Posterior cingulate gyrus (tissue), 11 donors: ENCODE data around the gene FN1.
"Not testable (repeated sequence)": the region's sequence is repeated elsewhere in the genome, so short reads cannot be mapped to it uniquely, and the experiment has no call there.

Source experiments
- DNase-seq, 10 donors: peaks; one replicate each; pipeline versions ENCODE4 v3.0.0 to v3.0.0-alpha.2; 2020 to 2021; ENCODE audit warnings: mixed read lengths in 3 of 10
- intact Hi-C: fragments of 100-400 bp; cut with DNase I; formaldehyde crosslinking; loops from one replicate; pipeline ENCODE4 v1.15.1; 2023

The FN1 gene

GRCh38 chr2:215357660-215358059, 78.2 kb downstream of the FN1 start:
- intact Hi-C loops, result no loop called here
- DNase-seq, result no peak

DNA sequence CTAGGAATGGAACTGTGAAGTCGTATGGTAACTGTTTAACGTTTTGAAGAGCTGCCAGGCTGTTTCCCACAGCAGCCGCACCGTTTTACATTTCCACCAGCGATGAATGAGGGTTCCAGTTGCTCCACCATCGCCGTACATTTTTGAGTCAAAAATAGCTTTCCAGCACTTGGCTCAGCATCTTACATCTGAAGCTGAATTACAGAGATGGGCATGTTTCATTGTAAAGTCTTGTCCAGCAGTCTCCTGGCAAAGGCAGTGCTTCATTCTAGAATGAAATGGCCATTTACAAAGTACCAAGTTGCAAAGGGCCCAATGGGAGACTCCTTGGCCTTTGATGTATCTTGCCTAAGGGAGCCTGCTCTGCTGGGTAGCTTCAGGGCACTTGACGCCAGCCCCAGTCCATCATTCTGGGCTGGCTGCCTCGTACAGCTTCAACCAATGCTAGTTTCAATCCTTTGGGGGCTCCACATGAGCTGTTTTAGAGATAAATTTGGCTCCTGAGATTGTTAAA, 78.9 kb downstream of the FN1 start:
- peak in 1 of 10 donors; percentile 81 for DNase-seq
- intact Hi-C loops, result no loop called here

- intact Hi-C loops, result no loop called here
- DNase-seq, result no peak
Observed at GRCh38 chr2:215356334-215356947, 79.4 kb downstream of the FN1 start.

DNA sequence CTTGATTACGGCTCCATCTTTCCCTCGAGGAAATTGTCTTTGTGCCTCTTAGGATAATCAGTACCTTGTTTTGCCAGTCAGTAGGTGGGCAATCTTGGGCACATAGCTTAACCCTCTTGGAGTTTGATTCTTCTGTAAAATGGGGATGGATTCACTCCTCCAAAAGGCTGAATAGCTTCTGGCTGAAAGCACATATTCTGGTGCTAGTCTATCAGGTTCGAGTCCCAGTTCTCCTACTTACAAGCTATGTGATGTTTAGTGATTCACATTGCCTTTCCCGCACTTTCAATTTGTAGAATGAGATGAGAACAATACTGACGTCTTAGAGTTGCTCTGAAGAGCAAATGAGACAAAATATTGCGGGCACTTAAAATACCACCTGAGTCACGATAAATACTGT, 80.1 kb downstream of the FN1 start:
- intact Hi-C loops, result no loop called here
- no peak for DNase-seq

DNA sequence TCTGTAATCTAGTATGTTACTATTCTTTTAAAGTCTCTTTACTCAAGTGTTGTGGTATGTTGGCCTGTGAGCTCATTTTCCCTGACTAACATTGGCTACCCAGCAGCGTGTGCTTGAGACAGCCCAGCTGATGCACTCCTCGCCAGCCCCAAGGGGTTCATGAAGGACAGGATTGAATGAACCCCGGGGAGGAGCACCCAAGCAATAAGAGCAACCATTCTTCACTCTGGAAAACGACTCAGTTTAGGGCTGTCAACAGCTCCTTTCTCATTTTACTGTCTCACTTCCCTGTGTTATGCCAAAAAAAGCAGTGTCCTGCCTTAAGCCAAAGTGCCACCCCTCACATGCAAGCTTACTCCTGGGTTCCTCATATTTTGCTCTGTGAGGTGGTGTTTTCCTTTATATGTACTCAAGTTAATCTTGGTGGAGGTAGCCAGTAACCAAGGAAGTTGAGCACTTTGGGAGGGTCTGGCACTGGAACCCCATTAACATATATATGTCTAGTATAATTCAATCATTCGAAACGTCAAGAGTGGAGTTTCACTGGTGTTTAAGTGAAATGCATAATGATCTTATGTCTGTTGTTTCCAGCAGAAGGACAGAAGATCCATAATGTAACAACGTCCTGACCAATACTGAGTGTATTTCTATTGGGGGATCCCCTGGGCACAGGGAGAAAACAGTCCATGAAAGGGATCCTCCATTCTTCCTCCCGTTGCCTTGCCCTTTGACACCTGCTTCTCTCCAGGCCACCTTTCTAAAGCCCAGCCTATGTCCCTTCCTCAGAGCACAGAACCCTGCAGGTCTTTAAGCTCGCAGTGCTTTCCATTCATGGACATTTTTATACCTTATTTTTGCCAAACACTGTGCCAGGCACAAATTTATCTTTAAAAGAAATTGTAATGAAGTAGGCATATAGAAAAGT, 80.8 kb downstream of the FN1 start:
- DNase-seq, result no peak
- intact Hi-C loops, result no loop called here

- no peak for DNase-seq
- intact Hi-C loops, result no loop called here
Observed at GRCh38 chr2:215352602-215353001, 83.3 kb downstream of the FN1 start.

- DNase-seq, result no peak
- intact Hi-C loops, result no loop called here
Observed at GRCh38 chr2:215347878-215348277, 88.0 kb downstream of the FN1 start.

- no peak for DNase-seq
- intact Hi-C loops, result no loop called here
Observed at GRCh38 chr2:215338883-215339679, 96.8 kb downstream of the FN1 start.

DNA sequence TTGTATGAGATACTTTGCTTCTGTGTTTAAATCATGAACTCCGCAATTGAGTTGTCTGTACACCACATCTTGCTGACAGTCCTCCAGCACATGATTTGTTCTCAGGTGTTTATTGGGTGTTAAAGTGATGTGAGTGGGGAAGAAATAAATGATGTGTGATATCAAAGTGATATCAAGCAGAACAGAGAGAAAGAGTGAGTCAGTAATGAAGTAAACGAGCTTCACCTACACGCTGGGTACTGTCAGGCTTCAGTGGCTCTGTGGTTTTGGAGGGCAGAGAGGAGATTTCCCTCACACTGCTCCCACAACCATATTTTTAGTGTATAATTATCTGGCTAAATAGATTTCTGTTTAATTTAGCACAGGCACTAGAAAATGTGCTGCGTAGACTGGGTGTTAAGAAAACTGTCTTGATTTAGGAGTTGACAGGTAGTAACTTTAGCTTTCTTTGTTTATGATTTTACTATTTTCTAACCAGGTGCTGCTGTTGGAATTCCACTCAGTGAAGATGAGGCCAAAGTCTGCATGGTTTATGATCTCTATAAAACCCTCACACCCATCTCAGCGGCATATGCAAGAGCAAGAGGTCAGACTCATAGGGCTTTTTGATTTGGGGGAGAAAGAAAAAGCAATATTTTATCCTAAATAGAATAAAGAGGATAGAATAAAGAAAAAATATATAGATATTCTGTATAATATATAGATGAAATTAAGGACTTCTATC, 102.8 kb downstream of the FN1 start:
- DNase-seq, result no peak
- intact Hi-C loops, result no loop called here

DNA sequence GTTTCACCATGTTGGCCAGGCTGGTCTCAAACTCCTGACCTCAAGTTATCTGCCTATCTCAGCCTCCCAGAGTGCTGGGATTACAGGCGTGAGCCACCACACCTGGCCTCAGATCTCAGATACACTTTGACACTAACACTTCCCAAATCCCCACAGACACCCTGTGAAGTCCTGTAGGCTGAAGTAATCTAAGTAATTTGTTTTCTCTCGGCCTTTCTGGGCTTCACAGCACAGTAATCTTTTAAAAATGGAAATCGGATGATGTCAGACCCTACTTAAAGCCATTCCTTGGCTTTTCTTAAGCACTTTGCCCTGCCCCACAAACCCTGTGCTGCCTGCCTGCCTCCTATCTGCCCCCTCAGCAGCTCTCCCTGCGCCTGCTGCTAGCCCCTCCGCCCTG, 107.8 kb downstream of the FN1 start:
- no peak for DNase-seq
- intact Hi-C loops, result no loop called here

GRCh38 chr2:215324811-215325210, 111.1 kb downstream of the FN1 start:
- DNase-seq, result no peak
- intact Hi-C loops, result no loop called here

DNA sequence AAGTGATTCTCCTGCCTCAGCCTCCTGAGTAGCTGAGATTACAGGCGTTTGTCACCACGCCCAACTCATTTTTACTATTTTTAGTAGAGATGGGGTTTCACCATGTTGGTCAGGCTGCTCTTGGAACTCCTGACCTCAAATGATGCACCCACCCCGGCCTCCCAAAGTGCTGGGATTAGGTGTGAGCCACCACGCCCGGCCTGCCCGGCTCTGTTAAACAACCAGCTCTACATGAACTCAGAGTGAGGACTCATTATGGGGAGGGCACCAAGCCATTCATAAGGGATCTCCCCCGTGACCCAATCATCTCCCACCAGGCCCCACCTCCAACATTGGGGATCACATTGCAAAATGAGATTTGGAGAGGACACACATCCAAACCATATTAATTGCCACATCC, 115.2 kb downstream of the FN1 start:
- intact Hi-C loops, result no loop called here
- no peak for DNase-seq

- DNase-seq, result no peak
- intact Hi-C loops, result no loop called here
Observed at GRCh38 chr2:215320102-215320501, 115.8 kb downstream of the FN1 start.

GRCh38 chr2:215319500-215319899, 116.4 kb downstream of the FN1 start:
- intact Hi-C loops, result no loop called here
- no peak for DNase-seq

DNA sequence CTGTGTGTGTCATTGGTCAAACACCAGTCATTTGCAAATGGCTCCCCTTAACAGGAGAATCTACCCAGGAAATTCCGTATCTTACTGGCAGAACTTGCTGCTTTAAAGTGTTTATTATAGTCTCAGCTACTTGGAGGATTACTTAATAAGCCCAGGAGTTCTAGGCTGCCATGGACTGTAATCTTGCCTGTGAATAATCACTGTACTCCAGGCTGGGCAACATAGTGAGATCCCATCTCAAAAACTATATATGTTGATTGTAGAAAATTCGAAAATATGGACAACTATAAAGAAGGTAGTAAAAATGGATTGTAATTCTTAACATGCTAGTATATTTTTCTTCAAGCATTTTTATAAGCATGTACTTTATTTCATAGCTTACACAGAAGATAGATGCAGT, 119.5 kb downstream of the FN1 start:
- no peak for DNase-seq
- intact Hi-C loops, result no loop called here

GRCh38 chr2:215315301-215315700, 120.6 kb downstream of the FN1 start:
- intact Hi-C loops, result no loop called here

DNA sequence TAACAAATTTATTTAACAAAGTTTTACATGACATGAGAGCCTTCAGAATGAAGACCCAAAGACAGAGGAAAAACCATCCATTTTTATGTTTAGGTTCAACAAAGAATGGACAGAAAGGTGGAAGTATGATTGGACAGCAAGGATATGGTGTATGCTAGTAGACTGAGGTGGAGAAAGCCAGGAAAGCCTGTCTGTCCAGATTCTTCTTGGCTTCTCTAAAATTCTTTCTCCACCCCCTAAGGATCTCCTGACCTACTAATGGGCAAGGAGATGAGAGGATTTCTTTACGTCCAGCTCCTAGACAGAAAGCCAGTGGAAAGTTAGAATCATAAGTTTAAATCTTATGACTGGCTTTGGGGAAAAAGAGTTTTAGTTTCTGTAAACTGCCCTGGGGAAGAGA, 121.0 kb downstream of the FN1 start:
- intact Hi-C loops, result no loop called here
- DNase-seq, result no peak

More at GRCh38 chr2:215315301-215315700, 120.6 kb downstream of the FN1 start:
- DNase-seq, result no peak

- DNase-seq, result no peak
- intact Hi-C loops, result no loop called here
Observed at GRCh38 chr2:215313255-215313613, 122.6 kb downstream of the FN1 start.

DNA sequence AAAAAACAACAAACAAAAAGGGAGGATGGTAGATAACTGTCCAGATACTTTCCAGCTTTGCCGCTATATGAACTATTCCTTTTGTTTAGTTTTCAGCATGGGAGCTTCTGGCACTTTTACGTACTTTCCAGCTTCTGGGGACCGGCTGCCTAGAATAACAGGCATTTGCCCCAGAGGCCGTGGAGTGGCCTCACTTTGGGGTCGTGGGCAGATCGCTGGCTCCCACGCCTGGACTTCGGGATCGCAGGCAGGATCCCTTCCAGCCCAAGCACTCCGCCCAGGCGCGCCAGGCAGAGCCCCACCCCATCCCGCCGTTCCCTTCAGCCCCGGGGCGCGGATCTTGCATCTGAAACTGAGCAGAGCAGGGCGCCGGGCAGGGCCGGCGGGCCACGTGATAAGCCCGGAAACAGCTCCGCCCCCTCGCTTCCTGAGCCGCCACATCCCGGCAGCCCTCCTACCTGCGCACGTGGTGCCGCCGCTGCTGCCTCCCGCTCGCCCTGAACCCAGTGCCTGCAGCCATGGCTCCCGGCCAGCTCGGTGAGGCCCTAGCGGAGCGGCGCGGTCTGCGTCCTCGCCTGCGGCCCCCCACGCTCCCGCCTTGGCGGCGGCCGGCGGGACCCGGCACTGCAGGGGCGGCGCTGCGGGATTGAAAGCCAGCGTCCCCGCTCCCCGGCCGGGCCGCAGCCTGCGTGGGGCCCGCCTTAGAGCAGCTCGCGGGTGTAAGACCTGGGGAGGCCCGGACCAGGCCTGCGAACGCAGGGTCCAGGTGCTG, 124.1 kb downstream of the FN1 start, which contains the start of gene ATIC:
TSS of gene ATIC (plus strand) at position 435 of the 772 bp plus-strand sequence. CDS start at position 519, 84 bp downstream.
- peak; percentile 88 to 99 (median 92) for DNase-seq
- intact Hi-C loops, result no loop called here

DNA sequence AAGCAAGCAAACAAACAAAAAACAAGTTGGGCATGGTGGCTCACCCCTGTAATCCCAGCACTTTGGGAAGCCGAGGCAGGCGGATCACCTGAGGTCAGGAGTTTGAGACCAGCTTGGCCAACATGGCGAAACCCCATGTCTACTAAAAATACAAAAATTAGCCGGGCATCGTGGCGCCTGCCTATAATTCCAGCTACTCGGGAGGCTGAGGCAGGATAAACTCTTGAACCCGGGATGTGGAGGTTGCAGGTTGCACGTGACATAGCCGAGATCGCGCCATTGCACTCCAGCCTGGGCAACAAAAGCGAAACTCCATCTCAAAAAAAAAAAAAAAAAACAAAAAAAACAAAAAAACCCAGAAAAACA, 124.6 kb downstream of the FN1 start:
- DNase-seq, result peak in 1 of 10 donors; percentile 25
- intact Hi-C loops, result not testable (repeated sequence)
